Calu3 (cell line): ENCODE measurements around the gene NCL. TPM values are rescaled to one million over a fixed set of nuclear protein-coding genes. Genes with fewer than 3 reads are reported as not detected.
"Not testable (repeated sequence)": the region's sequence is repeated elsewhere in the genome, so short reads cannot be mapped to it uniquely, and the experiment has no call there.

Experiments
- BruUV-seq: library from RNA; stranded (reverse); fragments of 400-500 nt; replicated peaks from 2 replicates; lab custom pipeline; 2021; lab: Mats Ljungman, UMichigan
- CTCF ChIA-PET: fragments of 300-600 bp; sonication (Branson Sonifier 250); formaldehyde crosslinking; loops from one replicate; lab custom pipeline; 2022; ENCODE audit warnings: antibody characterized with exemption; lab: Charles Lee
- DNase-seq: peaks from one replicate; pipeline ENCODE4 v3.0.0; 2022
- H3K27ac Mint-ChIP-seq: one replicate; pipeline ENCODE4 v1.8.0; 2022; ENCODE audit warnings: mixed read lengths; ENCODE audit not compliant: unreplicated experiment
- H3K27me3 Mint-ChIP-seq: one replicate; pipeline ENCODE4 v1.8.0; 2022; ENCODE audit warnings: mixed read lengths; ENCODE audit not compliant: unreplicated experiment
- H3K36me3 Mint-ChIP-seq: one replicate; pipeline ENCODE4 v1.8.0; 2022; ENCODE audit warnings: mild to moderate bottlenecking, moderate library complexity, mixed read lengths; ENCODE audit not compliant: insufficient read depth, unreplicated experiment
- H3K4me1 Mint-ChIP-seq: one replicate; pipeline ENCODE4 v1.8.0; 2022; ENCODE audit warnings: mild to moderate bottlenecking, low read depth, mixed read lengths; ENCODE audit not compliant: unreplicated experiment
- H3K4me3 Mint-ChIP-seq: one replicate; pipeline ENCODE4 v1.8.0; 2022; ENCODE audit warnings: mild to moderate bottlenecking, low read depth, moderate library complexity, mixed read lengths; ENCODE audit not compliant: unreplicated experiment
- H3K9me3 Mint-ChIP-seq: one replicate; pipeline ENCODE4 v1.8.0; 2022; ENCODE audit warnings: low read depth, mixed read lengths; ENCODE audit not compliant: unreplicated experiment
- intact Hi-C: fragments of 100-400 bp; cut with micrococcal nuclease; formaldehyde crosslinking; loops from one replicate; pipeline ENCODE4 v1.10.0; 2022; ENCODE audit not compliant: unreplicated experiment
- total RNA-seq: library from RNA; stranded (reverse); gene quantifications from 2 replicates; pipeline ENCODE4 v1.2.3, GENCODE V29; 2022
- TF ChIP-seq, protein P1 (sequence below): fragments of 200-600 bp; IDR thresholded peaks from one replicate; pipeline ENCODE4 v1.8.0; 2022; ENCODE audit warnings: antibody characterized with exemption; ENCODE audit not compliant: unreplicated experiment

The NCL gene
- total RNA-seq, 1 experiment from 2014 or later = 719 TPM

DNA sequence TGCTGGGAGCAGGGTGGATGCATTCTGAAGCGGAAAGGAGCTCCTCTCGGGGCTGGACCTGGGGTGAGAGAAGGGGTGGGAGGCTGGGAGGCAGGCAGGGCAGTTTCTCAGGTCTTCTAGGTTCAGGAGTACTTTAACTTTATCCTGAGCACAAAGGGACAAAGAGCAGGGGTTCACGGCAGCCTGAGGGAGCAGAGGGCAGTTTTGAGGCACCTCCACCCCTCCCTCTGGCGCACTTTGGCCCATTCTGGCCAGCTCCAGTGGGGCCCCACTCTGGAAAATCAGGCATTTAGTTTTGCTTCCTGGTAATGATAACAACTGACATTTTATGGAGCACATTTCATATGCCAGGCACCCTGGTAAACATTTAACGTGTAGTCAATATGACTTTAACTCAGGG lies 54.5 kb downstream of the NCL start:
- peaks cover 22% of the 10 kb centered on the region for H3K36me3 Mint-ChIP-seq
- no peaks in the 10 kb centered on the region for H3K27me3 Mint-ChIP-seq
- no TSS peak for BruUV-seq
- CTCF ChIA-PET = interaction anchor here (1.1 kb wide), 1 partner anchor 9 kb away, joined by 3 read pairs; no protein-coding TSS in a partner anchor
- peaks cover 30% of the 10 kb centered on the region for H3K4me1 Mint-ChIP-seq
- H3K4me3 Mint-ChIP-seq = no peak overlapping the region
- TF ChIP-seq, protein P1, sequence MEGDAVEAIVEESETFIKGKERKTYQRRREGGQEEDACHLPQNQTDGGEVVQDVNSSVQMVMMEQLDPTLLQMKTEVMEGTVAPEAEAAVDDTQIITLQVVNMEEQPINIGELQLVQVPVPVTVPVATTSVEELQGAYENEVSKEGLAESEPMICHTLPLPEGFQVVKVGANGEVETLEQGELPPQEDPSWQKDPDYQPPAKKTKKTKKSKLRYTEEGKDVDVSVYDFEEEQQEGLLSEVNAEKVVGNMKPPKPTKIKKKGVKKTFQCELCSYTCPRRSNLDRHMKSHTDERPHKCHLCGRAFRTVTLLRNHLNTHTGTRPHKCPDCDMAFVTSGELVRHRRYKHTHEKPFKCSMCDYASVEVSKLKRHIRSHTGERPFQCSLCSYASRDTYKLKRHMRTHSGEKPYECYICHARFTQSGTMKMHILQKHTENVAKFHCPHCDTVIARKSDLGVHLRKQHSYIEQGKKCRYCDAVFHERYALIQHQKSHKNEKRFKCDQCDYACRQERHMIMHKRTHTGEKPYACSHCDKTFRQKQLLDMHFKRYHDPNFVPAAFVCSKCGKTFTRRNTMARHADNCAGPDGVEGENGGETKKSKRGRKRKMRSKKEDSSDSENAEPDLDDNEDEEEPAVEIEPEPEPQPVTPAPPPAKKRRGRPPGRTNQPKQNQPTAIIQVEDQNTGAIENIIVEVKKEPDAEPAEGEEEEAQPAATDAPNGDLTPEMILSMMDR = no peak
- H3K27ac Mint-ChIP-seq = no peak overlapping the region
- peaks cover 6% of the 10 kb centered on the region for H3K9me3 Mint-ChIP-seq
- DNase-seq = no peak
- intact Hi-C loops = loop anchor here (10.0 kb wide), 2 partner anchors 305 to 565 kb away; no protein-coding TSS in a partner anchor

DNA sequence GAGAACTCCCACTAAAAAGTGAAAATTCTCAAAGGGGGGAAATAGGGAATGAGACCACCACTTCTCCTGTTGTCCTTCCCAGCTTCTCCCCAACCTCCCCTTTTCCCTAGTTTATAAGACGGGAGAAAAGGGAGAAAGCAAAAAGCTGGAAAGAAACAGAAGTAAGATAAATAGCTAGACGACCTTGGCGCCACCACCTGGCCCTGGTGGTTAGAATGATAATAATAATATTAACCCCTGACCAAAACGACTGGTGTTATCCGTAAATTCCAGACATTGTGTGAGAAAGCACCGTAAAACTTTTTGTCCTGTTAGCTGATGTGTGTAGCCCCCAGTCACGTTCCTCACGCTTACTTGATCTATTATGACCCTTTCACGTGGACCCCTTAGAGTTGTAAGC lies 56.0 kb downstream of the NCL start:
- H3K4me3 Mint-ChIP-seq, CTCF ChIA-PET, H3K27me3 Mint-ChIP-seq, BruUV-seq, intact Hi-C loops, H3K27ac Mint-ChIP-seq, DNase-seq, H3K9me3 Mint-ChIP-seq: not testable (repeated sequence)
- peaks cover 28% of the 10 kb centered on the region for H3K4me1 Mint-ChIP-seq
- peaks cover 22% of the 10 kb centered on the region for H3K36me3 Mint-ChIP-seq

DNA sequence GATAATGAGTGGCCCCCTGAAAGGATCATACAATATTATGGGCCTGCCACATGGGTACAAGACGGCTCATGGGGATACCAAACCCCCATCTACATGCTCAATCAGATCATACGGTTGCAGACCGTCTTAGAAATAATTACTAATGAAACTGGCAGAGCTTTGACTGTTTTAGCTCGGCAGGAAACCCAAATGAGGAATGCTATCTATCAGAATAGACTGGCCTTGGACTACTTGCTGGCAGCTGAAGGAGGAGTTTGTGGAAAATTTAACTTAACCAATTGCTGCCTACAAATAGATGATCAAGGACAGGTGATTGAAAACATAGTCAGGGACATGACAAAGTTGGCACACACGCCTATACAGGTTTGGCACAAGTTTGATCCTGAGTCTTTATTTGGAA lies 56.6 kb downstream of the NCL start:
- Mint-ChIP-seq H3K4me1 (peaks cover 34% of the 10 kb centered on the region), H3K36me3 (peaks cover 22% of the 10 kb centered on the region)
- H3K27ac Mint-ChIP-seq, BruUV-seq, CTCF ChIA-PET, H3K4me3 Mint-ChIP-seq, H3K27me3 Mint-ChIP-seq, DNase-seq, H3K9me3 Mint-ChIP-seq, intact Hi-C loops: not testable (repeated sequence)

DNA sequence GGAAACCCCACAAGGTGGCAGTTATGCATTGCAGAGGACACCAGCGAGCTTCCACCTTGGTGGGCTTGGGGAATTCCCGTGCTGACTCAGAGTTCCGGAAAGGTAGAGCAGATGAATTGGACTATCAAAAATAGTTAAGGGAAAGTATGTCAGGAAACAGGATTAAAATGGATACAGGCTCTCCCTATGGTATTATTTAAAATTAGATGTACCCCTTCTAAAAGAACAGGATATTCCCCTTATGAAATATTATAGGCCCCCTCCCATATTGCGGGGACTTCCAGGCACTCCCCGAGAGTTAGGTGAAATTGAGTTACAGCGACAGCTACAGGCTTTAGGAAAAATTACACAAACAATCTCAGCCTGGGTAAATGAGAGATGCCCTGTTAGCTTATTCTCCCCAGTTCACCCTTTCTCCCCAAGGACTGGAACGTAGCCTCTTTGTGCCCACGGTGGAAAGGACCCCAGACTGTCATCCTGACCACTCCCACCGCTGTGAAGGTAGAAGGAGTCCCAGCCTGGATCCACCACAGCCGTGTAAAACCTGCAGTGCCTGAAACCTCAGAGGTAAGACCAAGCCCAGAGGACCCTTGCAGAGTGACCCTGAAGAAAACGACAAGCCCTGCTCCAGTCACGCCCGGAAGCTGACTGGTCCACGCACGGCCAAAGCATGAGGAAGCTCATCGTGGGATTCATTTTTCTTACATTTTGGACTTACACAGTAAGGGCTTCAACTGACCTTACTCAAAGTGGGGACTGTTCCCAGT lies 58.5 kb downstream of the NCL start:
- peaks cover 32% of the 10 kb centered on the region for H3K4me1 Mint-ChIP-seq
- not testable (repeated sequence) for H3K9me3 Mint-ChIP-seq, DNase-seq, BruUV-seq, H3K27ac Mint-ChIP-seq, H3K36me3 Mint-ChIP-seq
- CTCF ChIA-PET = interaction anchor here (0.7 to 1.5 kb wide), 9 partner anchors 9 to 181 kb away, joined by 3 to 6 read pairs (median 3); partner anchors contain the start of gene B3GNT7
- H3K4me3 Mint-ChIP-seq = peak overlapping the region; percentile 9
- TF ChIP-seq, protein P1 = peak; percentile 59
- H3K27me3 Mint-ChIP-seq = peaks cover 11% of the 10 kb centered on the region
- intact Hi-C loops = loop anchor here (2.0 kb wide), 1 partner anchor 109 kb away; no protein-coding TSS in a partner anchor

DNA sequence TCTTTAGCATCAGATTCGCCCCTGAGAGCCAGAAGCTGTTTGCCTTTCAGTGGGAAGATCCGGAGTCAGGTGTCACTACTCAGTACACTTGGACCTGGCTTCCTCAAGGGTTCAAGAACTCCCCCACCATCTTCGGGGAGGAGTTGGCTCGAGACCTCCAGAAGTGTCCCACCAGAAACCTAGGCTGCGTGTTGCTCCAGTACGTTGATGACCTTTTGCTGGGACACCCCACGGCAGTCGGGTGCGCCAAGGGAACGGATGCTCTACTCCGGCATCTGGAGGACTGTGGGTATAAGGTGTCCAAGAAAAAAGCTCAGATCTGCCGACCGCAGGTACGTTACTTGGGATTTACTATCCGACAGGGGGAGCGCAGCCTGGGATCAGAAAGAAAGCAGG lies 60.1 kb downstream of the NCL start:
- BruUV-seq, H3K27ac Mint-ChIP-seq, H3K4me3 Mint-ChIP-seq, CTCF ChIA-PET, DNase-seq, H3K9me3 Mint-ChIP-seq, H3K36me3 Mint-ChIP-seq: not testable (repeated sequence)
- intact Hi-C loops = loop anchor here (2.0 kb wide), 1 partner anchor 107 kb away; no protein-coding TSS in a partner anchor
- H3K27me3 Mint-ChIP-seq = peaks cover 11% of the 10 kb centered on the region
- H3K4me1 Mint-ChIP-seq = peaks cover 44% of the 10 kb centered on the region

Other genes starting within 250 kb of the NCL start
- 8.9 and 14.4 TPM in 2 replicates for gene B3GNT7, start 68.8 kb downstream of the NCL start, total RNA-seq
- gene NMUR1, start 66.0 kb upstream of the NCL start, total RNA-seq = not detected in 2 replicates
- gene TEX44, start 128.4 kb upstream of the NCL start, total RNA-seq = not detected in 2 replicates
- gene PTMA, start 244.0 kb upstream of the NCL start, total RNA-seq = 1,239 and 1,354 TPM in 2 replicates